GM21825 (cell line): ENCODE results near the gene DCUN1D1.
A peak's percentile ranks its signal among the peaks of the same experiment; 100 is the strongest.
"Not testable (repeated sequence)": the region's sequence is repeated elsewhere in the genome, so short reads cannot be mapped to it uniquely, and the experiment has no call there.

Experiments used
- ATAC-seq: cut with Tn5 transposase; IDR thresholded peaks from one replicate; pipeline ENCODE4 v1.9.1; 2021; ENCODE audit warnings: mild to moderate bottlenecking, moderate library complexity; ENCODE audit not compliant: unreplicated experiment

DCUN1D1 gene

DNA sequence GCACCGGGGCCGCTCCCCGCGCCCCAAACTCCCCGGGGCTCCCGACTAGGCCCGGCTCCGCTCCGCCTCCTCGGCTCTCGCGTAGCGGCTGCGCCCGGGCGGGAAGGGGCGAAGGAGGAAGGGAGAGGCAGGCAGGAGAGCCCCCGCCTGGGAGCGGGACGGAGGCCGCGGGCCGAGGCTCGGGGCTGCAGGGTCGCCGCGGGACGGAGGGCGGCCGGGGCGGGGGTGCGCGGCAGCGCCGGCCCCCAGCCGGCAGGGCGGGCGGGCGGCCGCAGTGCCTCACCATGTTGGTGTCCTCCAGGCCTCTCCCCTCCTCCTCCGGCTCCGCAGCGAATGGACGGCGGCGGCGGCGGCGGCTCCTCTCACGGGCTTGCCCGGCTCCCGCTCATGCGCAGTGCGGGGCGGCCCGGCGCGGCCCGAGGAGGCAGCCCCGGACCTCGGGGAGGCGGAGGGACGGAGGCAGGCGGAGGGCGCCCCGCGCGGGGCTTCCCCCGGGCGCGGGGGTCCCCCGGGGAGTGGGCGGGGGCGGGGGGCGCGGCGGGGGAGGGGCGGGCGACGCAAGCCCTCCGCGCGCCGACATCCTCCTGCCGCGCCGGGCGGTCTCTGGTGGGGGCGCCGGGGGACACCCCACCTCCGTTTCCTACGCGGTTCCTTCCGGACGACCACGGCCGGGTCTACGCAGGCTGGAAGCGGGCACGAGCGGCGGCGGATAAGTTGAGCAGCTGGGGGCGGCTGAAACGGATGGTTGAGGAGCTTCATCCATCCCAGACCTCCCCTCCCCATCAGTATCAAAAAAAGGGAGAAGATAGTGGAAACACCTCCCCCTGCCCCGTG is at the start of gene DCUN1D1:
Gene DCUN1D1 (minus strand): TSS at position 335 of the 834 bp plus-strand sequence. CDS start 49 bp downstream, at position 286.
- peak; percentile 80 for ATAC-seq

DNA sequence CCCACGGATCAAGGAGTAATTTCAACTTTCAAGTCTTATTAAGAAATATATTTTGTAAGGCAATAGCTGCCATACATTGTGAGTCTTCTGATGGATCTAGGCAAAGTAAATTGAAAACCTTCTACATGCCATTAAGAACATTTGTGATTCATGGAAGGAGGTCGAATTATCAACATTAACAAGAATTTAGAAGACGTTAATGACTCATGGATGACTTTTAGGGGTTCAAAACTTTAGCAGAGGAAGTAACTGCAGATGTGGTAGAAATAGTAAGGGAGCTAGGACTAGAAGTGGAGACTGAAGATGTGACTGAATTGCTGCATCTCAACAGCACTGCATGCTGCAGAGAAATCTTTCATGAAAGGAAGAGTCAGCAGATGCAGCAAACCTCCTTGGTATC is 48.1 kb upstream of the DCUN1D1 start:
- no peak for ATAC-seq

DNA sequence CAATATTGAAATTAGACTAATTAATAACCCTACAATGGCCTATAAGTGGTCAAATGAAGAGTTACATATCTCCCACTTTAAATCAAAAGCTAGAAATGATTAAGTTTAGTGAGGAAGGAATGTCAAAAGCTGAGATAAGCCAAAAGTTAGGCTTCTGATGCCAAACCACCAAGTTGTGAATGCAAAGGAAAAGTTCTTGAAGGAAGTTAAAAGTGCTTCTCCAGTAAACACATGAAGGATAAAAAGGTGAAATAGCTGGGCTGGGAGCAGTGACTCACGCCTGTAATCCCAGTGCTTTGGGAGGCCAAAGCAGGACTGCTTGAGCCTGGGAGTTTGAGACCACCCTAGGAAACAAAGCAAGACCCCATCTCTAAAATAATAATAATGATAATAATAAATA is 46.9 kb upstream of the DCUN1D1 start:
- ATAC-seq: no peak

DNA sequence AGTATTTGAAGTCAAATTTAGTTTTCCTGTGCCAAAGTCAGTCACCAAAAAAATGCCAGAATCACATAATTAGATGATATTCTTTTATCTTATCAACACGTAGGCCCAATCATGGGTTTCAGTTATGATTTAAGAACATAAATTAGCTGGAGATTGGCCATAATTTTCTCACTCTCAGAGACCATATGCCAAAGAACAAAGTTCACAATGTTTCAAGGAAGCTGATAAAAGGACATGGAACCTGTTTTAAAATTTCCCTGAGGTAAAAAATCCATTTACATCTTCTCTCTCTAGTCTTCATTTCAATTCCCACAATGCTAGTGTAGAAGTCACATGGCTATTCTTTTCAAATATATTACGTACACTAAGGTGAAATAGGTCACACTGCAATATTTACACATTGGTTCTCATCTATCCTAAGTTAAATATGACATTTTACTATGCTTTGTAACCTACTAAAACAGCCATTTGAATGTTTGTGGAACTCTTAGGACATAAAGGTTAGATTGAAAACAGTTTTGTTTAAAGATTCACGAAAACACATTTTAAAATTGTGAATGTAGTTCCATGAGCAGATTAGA is 42.7 kb upstream of the DCUN1D1 start:
- ATAC-seq: no peak

DNA sequence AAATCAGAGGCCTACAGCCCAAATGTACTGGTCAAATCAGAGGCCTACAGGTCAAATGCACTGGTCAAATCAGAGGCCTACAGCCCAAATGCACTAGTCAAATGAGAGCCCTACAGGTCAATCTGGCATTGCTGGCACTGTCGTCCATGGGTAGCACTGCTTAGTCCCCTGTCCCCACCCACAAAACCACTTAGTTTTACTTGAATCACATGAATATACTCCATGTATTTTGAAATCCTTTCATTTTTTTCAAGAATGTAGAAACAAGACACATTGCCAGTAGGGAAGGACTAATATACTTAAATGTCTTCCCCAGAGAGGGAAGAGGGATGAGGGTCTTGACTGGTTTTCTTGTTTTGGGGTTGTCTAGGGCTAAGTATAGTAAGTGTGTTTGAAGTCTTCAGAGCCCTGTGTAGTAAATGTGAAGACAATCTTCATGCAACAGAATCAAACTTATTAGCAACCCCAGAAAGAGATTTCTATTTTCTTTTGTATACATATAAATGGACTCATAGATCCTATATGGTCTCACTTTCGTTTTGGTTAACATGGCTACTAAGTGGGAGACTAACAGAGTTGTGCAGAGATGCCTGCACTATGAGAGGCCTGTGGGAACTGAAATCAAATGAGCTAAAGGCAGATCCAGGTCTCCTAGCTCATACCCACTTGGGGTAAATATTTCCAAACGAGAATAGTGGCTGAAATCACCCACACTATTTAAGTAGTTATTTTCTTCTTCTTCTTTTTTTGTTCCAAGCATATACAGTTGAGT is 38.3 kb upstream of the DCUN1D1 start:
- no peak for ATAC-seq

DNA sequence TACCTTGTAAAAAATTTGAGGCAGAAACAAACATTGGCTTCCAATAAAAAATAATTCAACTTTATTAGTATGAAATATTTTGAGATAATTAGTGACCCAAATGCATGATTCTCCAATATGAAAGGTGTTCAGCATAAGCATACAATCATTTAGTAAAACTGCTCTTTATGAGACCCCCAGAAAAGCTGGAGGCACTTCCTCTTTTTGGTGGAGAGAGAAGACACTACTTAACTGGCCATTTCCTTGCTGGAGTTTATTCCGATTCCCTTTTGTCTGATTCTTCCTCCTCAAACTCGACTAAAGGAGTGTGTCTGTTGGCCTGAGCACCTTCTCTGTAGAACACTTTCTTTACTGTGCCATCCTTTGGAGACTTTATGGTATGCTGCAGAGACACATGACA is 34.8 kb upstream of the DCUN1D1 start:
- no peak for ATAC-seq

DNA sequence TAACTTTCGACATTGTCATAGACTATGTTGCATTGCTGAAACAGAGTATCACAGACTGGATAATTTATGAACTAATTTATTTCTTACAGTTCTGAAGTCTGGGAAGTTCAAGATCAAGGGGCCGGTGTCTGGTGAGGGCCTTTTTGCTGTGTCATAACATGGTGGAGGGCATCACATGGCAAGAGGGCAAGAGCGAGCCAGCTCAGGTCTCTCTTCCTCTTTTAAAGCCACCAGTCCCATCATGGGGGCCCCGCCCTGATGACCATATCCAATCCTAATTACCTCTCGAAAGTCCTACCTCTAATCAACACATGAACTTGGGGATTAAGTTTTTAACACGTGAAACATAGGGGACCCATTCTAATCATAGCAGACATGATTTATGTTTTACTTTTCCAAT is 33.5 kb upstream of the DCUN1D1 start:
- no peak for ATAC-seq

DNA sequence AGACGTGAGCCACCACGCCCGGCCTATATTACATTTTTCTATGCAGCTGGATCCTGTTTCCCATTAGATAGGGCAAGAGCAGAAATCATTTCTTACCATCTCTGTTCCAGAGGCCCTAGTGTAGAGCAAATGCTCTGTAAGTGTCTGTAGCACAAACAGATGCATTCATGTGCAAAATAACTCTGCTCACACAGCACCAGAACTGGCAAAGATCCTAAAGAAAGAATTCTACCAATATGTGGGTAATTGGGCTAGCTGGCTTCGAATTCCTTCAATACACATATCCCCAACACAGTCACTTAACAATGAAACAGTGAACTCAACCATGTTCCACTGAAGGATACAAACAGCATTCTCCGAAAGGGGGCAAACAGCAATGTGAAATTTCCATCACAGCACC is 32.7 kb upstream of the DCUN1D1 start:
- no peak for ATAC-seq

DNA sequence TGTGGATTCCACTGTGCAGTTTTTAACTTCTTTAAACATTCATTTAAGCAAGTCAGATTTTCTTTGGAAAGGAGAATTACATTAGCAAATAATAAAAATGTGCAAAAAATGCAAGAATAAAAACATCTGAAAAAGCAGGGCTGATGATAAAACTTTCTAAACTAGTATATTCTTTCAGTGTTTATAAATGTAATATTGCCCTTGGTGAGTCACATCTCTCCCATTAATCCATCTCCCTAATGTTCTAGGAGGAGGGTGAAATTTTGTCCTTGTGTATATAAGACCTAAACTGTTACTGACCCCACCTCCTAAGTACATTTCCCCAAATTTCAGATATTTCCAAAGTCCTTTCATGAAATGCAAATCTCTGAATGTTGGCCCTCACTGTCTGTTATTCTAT is 28.5 kb upstream of the DCUN1D1 start:
- ATAC-seq: no peak

DNA sequence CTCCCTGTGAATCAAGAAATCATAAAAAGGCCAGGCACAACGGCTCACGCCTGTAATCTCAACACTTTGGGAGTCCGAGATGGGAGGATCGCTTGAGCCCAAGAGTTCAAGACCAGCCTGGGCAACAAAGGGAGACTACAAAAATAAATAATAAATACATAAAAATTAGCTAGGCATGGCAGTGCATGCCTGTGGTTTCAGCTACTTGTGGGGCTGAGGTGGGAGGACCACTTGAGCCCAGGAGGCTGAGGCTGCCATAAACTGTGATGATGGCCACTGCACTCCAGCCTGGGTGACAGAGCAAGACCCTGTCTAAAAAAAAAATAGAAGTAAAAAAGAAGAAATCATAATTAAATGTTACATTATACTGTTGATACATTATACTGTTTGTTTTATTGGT is 28.0 kb upstream of the DCUN1D1 start:
- ATAC-seq: no peak

DNA sequence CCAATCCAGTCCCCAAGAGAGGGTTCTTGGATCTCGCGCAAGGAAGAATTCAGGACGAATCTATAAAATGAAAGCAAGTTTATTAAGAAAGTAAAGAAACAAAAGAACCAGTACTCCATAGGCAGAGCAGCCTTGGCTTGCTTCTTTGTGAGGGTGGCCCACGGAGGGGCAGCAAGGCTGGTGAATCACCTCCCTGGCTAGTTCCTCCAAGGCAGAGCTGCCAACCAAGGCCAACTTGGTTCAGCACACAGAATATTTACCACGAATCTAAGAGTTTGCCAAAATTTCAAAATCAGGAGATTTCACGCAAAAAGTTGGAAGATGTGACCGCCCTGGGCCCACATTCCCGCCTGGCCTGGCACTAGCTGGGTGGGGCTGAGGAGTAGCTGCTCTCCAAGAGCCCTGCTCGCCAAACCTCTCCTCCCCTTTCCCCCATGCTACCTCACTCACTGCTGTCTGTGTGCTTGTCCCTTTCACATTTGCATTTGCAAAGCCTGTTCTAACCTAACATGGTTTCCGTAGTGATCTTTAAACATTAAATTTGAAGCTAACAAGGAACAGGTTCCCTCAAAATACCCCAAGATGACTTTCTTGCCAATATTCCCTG is 26.2 kb upstream of the DCUN1D1 start:
- ATAC-seq: no peak

DNA sequence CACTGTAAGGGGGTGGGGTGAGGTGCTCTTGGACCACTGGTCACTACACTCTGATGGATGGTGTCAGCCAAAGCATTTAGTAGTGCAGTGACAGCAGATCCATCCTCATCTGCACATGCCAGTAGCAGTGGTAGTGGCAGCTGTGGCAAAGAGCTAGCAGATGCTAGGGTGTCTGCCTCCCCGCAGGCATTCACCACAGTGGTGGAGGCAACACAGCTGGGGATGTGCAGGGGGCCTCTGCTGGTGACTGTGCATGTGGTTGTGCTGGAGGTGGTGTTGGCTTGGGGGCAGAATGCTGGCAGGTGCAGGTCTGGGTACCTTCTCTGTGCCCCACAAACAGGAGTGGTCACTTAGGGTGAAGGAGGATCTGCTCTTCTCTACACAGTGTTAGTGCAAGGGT is 19.4 kb upstream of the DCUN1D1 start:
- no peak for ATAC-seq

DNA sequence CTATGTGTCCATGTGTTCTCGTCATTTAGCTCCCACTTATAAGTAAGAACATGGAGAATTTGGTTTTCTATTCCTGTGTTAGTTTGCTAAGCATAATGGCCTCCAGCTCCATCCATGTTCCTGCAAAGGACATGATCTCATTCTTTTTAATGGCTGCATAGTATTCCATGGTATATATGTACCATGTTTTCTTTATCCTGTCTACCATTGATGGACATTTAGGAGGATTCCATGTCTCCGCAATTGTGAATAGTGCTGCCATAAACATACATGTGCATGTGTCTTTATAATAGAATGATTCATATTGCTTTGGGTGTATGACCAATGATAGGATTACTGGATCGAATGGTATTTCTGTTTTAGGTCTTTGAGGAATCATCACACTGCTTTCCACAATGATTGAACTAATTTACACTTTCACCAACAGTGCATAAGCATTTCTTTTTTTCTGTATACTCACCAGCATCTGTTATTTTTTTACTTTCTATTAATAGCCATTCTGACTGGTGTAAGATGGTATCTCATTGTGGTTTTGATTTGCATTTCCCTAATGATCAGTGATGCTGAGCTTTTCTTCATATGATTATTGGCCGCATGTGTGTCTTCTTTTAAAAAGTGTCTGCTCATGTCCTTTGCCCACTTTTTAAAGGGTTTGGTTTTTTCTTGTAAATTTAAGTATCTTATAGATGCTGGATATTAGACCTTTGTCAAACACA is 13.3 kb upstream of the DCUN1D1 start:
- ATAC-seq: not testable (repeated sequence)

DNA sequence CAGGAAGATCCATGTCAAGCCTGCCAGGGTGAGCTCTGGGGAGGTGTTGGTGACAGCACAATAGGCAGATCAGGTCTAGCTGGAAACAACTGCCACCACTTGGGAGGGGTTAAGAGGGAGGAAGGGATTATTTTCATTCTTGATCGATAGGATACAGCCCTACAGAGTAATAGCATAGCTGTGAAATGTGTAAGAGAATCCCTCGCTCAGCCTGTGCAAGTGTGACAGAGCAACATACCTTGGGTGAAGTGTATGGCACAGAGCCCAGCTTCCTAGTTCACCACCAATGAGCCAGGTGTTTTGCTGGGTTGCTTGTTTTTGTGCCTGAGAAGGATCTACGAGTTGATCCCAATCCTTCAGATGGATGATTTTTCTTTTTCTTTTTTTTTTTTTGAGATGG is 9.2 kb upstream of the DCUN1D1 start:
- ATAC-seq: no peak

DNA sequence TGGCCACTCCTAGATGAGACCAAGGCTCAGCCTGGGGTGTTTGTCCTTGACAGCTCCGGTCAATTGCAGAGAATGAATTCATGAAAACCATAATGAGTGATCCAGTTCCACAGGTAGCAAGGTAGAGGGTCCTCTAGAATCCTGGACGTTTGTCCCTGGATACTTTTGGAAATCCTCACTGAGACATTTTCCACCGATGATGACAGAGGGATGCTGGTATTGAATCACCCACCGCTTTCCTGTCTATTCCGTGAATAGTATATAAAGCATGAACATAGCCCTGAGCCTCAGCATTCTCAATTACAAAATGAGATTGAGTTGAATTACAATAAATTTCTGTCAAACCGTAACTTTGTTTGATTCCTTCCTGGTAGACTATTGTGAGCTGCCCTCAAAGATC is 5.7 kb upstream of the DCUN1D1 start:
- no peak for ATAC-seq

DNA sequence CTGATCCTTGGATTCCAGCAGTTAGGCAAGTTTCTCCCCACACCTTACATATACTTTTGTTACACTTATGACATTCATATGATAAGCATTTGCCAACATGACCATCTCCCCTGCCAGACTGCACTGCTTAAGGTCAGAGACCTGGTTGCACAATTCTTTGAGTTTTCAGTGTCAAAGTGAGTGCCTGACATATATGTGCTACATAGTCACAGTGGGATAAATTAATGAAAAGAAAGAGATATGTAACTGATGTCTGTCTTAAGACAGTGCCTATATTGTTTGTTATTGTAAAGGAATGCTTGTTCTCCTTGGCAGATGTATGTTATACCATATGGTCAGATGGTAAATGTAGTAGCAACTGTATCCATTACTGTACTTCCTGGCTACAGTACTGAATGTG is 3.5 kb upstream of the DCUN1D1 start:
- no peak for ATAC-seq

DNA sequence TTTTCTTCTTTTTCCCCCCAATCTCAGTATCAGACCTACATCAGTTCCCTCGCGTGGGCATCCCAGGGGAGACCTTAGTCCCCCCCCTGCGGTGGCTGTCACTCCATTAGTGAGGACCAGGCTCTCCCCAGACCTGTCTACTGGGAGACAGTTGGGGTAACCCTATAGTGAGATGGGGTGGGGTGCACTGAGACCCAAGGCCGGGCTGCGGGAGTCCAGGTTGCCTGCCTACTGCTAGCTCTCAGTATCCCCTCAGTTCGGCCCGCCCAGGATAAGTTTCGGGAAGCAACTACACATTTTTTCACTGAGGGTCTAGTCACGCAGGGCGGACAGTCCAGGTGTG is 671 bp upstream of the DCUN1D1 start:
- no peak for ATAC-seq

DNA sequence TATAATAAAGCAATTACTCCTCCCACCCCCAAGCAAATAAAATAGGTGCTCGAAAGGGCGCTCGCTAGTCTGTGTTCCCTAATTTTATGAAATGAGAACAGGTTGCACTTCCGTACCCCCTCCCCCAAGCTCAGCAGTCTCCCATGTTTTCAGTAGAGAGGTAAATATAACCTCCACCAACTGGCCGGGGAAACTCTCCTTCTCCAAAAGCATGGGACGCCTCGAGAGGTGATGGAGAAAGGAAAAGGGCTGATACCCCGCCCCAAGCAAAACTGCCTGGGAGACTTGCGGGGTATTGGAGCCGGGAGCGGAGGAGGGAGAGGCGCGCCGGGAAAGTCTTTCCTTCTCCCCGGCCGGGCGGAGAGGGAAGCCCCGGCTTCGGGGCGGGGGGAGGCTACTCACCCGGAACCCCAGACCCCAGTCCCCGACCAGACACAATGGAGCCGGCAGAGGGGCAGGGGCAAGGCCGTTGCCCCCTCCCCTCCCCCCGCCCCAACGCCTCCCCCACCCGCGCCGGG is 605 bp downstream of the DCUN1D1 start:
- ATAC-seq: peak; percentile 18

DNA sequence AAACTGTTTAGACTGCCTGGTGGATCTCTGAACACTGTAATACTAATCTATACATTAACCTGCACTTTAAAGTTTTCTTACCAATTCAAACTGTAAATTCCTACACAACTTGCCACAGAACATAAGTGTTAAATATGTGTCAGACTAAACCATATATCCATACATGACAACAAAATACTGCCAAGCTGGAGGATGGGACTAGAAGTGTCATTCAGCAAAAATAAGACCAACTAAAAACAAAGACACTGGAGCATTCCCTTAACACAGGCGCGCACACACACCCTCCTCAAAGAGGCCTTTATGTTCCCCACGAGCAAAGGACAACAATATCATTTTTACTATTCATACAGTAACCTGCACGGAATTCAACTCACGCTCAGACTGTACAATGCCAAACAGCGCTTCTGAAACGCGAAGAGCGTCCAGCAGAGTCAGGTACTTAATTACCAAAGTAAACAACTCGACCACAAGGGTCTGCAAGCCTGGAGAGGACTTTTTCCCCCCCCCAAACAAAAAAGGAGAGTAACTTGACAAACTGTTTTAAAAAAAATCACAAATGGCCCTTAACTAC is 1.1 kb downstream of the DCUN1D1 start:
- ATAC-seq: no peak

DNA sequence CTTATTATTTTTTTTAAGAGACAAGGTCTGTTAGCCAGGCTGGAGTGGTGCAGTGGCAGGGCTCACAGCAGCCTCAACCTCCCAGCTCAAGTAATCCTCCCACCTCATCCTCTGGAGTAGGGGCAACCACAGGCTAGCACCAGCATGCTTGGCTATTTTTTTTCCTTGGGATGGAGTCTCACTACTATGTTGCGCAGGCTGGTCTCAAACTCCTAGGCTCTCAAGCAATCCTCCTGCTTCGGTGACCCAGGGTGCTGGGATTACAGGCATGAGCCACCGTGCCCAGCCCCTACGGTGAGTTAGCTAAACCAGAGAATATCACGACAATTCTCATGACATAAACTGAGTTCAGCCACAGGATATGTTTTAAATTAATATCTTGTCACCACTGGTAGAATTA is 2.0 kb downstream of the DCUN1D1 start:
- ATAC-seq: no peak
